WTC11 (cell line): Measurements from ENCODE around the gene MYO7B. TPM values are rescaled to one million over a fixed set of nuclear protein-coding genes. Genes with fewer than 3 reads are reported as not detected.

ENCODE experiments used
- ATAC-seq: fragments of 200-7000 bp; cut with Tn5 transposase; 2 replicates; pipeline ENCODE4 v1.10.0; 2021; ENCODE audit warnings: mild to moderate bottlenecking, moderate library complexity
- CTCF ChIA-PET: fragments of 300-600 bp; sonication (Branson Sonifier 250); formaldehyde crosslinking; loops from one replicate; lab custom pipeline; 2021; ENCODE audit warnings: antibody characterized with exemption; lab: Charles Lee
- POLR2A ChIA-PET: fragments of 350-600 bp; sonication (Branson Sonifier 250); formaldehyde crosslinking; loops from one replicate; lab custom pipeline; 2021; ENCODE audit warnings: antibody characterized with exemption; lab: Charles Lee
- DNase-seq: peaks from one replicate; pipeline ENCODE4 v3.0.0; 2021; ENCODE audit warnings: low spot score
- H3K27ac Mint-ChIP-seq: 2 replicates; pipeline ENCODE4 v1.8.0; 2021; ENCODE audit warnings: mixed read lengths
- H3K27me3 Mint-ChIP-seq: 2 replicates; pipeline ENCODE4 v1.8.0; 2021; ENCODE audit warnings: low read depth, mild to moderate bottlenecking, moderate library complexity, mixed read lengths
- H3K36me3 Mint-ChIP-seq: 2 replicates; pipeline ENCODE4 v1.8.0; 2021; ENCODE audit warnings: mixed read lengths
- H3K4me1 Mint-ChIP-seq: 2 replicates; pipeline ENCODE4 v1.8.0; 2022; ENCODE audit warnings: mixed read lengths
- H3K4me3 Mint-ChIP-seq: 2 replicates; pipeline ENCODE4 v1.8.0; 2021; ENCODE audit warnings: mild to moderate bottlenecking, moderate library complexity, mixed read lengths
- H3K9me3 Mint-ChIP-seq: 2 replicates; pipeline ENCODE4 v1.8.0; 2021; ENCODE audit warnings: mixed read lengths
- CBFB ChIP-seq: sonication (generic); formaldehyde crosslinking; IDR thresholded peaks from 2 replicates; pipeline ENCODE4 v1.8.1; 2022; ENCODE audit warnings: mild to moderate bottlenecking, low read depth, missing genetic modification reagents
- CREB1 ChIP-seq: sonication (generic); formaldehyde crosslinking; IDR thresholded peaks from 2 replicates; pipeline ENCODE4 v1.8.0; 2023; ENCODE audit warnings: mild to moderate bottlenecking, missing genetic modification reagents
- ELF4 ChIP-seq: sonication (generic); formaldehyde crosslinking; IDR thresholded peaks from 2 replicates; pipeline ENCODE4 v1.8.1; 2022; ENCODE audit warnings: low read depth, mild to moderate bottlenecking, moderate library complexity, missing genetic modification reagents
- EMX1 ChIP-seq: fragments of 250-450 bp; sonication (Bioruptor Pico); IDR thresholded peaks from 2 replicates; pipeline ENCODE4 v1.8.0; 2021; ENCODE audit warnings: mild to moderate bottlenecking
- GABPB1 ChIP-seq: sonication (generic); formaldehyde crosslinking; IDR thresholded peaks from 2 replicates; pipeline ENCODE4 v1.8.1; 2023; ENCODE audit warnings: mild to moderate bottlenecking, missing genetic modification reagents
- GTF2I ChIP-seq: fragments of 250-450 bp; sonication (Bioruptor Pico); conservative IDR thresholded peaks from 2 replicates; pipeline ENCODE4 v1.4.0; 2021; ENCODE audit warnings: mild to moderate bottlenecking
- JAZF1 ChIP-seq: fragments of 250-450 bp; sonication (Bioruptor Pico); IDR thresholded peaks from 2 replicates; pipeline ENCODE4 v1.9.0; 2021; ENCODE audit warnings: moderate library complexity, mild to moderate bottlenecking, inconsistent platforms
- NFE2L1 ChIP-seq: sonication (generic); formaldehyde crosslinking; IDR thresholded peaks from 2 replicates; pipeline ENCODE4 v1.8.1; 2023; ENCODE audit warnings: missing genetic modification reagents
- TP53 ChIP-seq: sonication (generic); formaldehyde crosslinking; IDR thresholded peaks from 2 replicates; pipeline ENCODE4 v1.8.1; 2023; ENCODE audit warnings: mild to moderate bottlenecking, missing genetic modification reagents
- ZNF317 ChIP-seq: sonication (generic); formaldehyde crosslinking; IDR thresholded peaks from 2 replicates; pipeline ENCODE4 v1.8.1; 2023; ENCODE audit warnings: low read depth, mild to moderate bottlenecking, moderate library complexity, missing genetic modification reagents, borderline replicate concordance
- ZNF425 ChIP-seq: fragments of 250-450 bp; sonication (Bioruptor Pico); conservative IDR thresholded peaks from 2 replicates; pipeline ENCODE4 v1.9.0; 2021; ENCODE audit warnings: mild to moderate bottlenecking
- ZNF532 ChIP-seq: fragments of 250-450 bp; sonication (Bioruptor Pico); IDR thresholded peaks from 2 replicates; pipeline ENCODE4 v1.9.0; 2021; ENCODE audit warnings: mild to moderate bottlenecking, borderline replicate concordance
- ZNF671 ChIP-seq: fragments of 250-450 bp; sonication (Bioruptor Pico); IDR thresholded peaks from 2 replicates; pipeline ENCODE4 v1.8.0; 2021; ENCODE audit warnings: mild to moderate bottlenecking
- total RNA-seq: library from RNA; stranded (reverse); gene quantifications from 3 replicates; pipeline ENCODE4 v1.2.3, GENCODE V29; 2021
- TF ChIP-seq, protein P1 (sequence below): fragments of 200-600 bp; IDR thresholded peaks from 2 replicates; pipeline ENCODE4 v1.8.0; 2022; ENCODE audit warnings: antibody characterized with exemption
- TF ChIP-seq, protein P2 (sequence below): sonication (generic); formaldehyde crosslinking; IDR thresholded peaks from 2 replicates; pipeline ENCODE4 v1.8.0; 2022; ENCODE audit warnings: mild to moderate bottlenecking, missing genetic modification reagents
- TF ChIP-seq, protein P3 (sequence below): fragments of 250-450 bp; sonication (Bioruptor Pico); IDR thresholded peaks from 2 replicates; pipeline ENCODE4 v2.1.2; 2022; ENCODE audit warnings: mild to moderate bottlenecking, moderate library complexity
- TF ChIP-seq, protein P4 (sequence below): sonication (generic); formaldehyde crosslinking; IDR thresholded peaks from 2 replicates; pipeline ENCODE4 v1.8.1; 2023; ENCODE audit warnings: mild to moderate bottlenecking, missing genetic modification reagents, moderate library complexity

Gene MYO7B
- total RNA-seq, 1 experiment from 2014 or later: not detected

- TF ChIP-seq, protein P1, sequence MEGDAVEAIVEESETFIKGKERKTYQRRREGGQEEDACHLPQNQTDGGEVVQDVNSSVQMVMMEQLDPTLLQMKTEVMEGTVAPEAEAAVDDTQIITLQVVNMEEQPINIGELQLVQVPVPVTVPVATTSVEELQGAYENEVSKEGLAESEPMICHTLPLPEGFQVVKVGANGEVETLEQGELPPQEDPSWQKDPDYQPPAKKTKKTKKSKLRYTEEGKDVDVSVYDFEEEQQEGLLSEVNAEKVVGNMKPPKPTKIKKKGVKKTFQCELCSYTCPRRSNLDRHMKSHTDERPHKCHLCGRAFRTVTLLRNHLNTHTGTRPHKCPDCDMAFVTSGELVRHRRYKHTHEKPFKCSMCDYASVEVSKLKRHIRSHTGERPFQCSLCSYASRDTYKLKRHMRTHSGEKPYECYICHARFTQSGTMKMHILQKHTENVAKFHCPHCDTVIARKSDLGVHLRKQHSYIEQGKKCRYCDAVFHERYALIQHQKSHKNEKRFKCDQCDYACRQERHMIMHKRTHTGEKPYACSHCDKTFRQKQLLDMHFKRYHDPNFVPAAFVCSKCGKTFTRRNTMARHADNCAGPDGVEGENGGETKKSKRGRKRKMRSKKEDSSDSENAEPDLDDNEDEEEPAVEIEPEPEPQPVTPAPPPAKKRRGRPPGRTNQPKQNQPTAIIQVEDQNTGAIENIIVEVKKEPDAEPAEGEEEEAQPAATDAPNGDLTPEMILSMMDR: no peak
- TF ChIP-seq TP53 (CRISPR knock-in tag): no peak
These were observed 32.6 kb downstream of the MYO7B start (continued) for GRCh38 chr2:127568128-127568527.

GRCh38 chr2:127569666-127570065 is 34.2 kb downstream of the MYO7B start:
- Mint-ChIP-seq H3K4me3 (no peak overlapping the region), H3K36me3 (no peaks in the 10 kb centered on the region)
- no peak for TF ChIP-seq GTF2I
- TF ChIP-seq ZNF671 (CRISPR knock-in tag): no peak
- no peak for TF ChIP-seq GABPB1 (CRISPR knock-in tag)
- TF ChIP-seq, protein P2, sequence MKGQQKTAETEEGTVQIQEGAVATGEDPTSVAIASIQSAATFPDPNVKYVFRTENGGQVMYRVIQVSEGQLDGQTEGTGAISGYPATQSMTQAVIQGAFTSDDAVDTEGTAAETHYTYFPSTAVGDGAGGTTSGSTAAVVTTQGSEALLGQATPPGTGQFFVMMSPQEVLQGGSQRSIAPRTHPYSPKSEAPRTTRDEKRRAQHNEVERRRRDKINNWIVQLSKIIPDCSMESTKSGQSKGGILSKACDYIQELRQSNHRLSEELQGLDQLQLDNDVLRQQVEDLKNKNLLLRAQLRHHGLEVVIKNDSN (CRISPR knock-in tag): no peak
- no peak for TF ChIP-seq JAZF1 (CRISPR knock-in tag)
- TF ChIP-seq NFE2L1 (CRISPR knock-in tag): no peak
- TF ChIP-seq, protein P3, sequence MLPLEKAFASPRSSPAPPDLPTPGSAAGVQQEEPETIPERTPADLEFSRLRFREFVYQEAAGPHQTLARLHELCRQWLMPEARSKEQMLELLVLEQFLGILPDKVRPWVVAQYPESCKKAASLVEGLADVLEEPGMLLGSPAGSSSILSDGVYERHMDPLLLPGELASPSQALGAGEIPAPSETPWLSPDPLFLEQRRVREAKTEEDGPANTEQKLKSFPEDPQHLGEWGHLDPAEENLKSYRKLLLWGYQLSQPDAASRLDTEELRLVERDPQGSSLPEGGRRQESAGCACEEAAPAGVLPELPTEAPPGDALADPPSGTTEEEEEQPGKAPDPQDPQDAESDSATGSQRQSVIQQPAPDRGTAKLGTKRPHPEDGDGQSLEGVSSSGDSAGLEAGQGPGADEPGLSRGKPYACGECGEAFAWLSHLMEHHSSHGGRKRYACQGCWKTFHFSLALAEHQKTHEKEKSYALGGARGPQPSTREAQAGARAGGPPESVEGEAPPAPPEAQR (CRISPR knock-in tag): no peak
- TF ChIP-seq, all 79 proteins: peak for 0
- Mint-ChIP-seq H3K9me3 (no peaks in the 10 kb centered on the region), H3K4me1 (peaks cover 6% of the 10 kb centered on the region), H3K27me3 (no peaks in the 10 kb centered on the region), H3K27ac (no peak overlapping the region; the same call in 1 of the 2 replicates)
- ChIA-PET CTCF (interaction anchor here (0.7 to 1.0 kb wide), 2 partner anchors 21 to 23 kb away, joined by 3 read pairs; no protein-coding TSS in a partner anchor), POLR2A (no interaction called here)
- DNase-seq (no peak), ATAC-seq (no peak)

DNA sequence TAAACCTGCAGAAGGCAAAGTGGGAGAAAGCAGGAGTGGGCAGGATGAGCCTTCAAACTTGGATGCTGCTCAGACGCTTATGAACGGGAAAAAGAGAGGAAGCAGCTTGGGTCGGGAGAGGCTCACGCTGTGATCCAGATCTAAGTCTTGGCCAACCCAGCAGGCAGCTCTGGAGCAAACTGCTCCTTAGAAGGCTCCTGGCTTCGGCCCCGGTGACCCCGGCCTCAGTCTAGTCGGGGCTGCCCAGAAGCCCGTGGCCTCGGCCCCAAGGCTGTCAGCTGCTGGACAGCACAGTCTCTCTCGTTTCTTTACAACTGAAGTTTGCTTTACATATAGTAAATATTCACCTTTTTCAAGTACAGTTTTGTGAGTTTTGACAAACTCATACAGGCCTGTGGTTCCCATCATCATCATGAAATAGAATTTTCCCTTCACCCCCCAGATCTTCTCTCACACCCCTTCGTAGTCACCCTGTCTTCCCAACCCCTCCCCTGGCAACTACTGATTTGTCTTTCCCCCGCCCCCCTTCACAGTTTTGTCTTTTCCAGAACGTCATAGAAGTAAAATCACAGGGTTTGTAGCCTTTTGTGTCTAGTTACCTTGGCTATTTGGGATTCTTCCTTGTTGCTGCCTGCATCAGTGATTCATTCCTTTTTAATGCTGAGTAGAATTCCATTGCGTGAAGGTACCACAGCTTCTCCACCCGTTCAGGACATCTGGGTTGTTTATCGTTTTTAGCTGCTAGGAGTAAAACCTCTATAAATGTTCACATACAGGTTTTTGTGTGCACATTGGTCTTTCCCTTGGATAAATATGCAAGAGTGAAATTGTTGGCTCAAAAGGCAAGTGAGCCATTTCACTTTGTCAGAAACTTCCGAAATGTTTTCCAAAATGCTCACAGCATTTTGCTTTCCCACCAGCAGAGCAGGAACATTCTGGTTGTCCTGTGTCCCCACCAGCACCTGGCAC is 35.1 kb downstream of the MYO7B start:
- TF ChIP-seq TP53 (CRISPR knock-in tag): no peak
- TF ChIP-seq EMX1: no peak
- no peak for TF ChIP-seq CREB1 (CRISPR knock-in tag)
- TF ChIP-seq CBFB: no peak
- TF ChIP-seq, protein P3 (CRISPR knock-in tag): no peak
- no peak for TF ChIP-seq ZNF317 (CRISPR knock-in tag)
- no peak for TF ChIP-seq ZNF532
- TF ChIP-seq ELF4 (CRISPR knock-in tag): no peak
- no peak for TF ChIP-seq ZNF425 (CRISPR knock-in tag)
- TF ChIP-seq, protein P4, sequence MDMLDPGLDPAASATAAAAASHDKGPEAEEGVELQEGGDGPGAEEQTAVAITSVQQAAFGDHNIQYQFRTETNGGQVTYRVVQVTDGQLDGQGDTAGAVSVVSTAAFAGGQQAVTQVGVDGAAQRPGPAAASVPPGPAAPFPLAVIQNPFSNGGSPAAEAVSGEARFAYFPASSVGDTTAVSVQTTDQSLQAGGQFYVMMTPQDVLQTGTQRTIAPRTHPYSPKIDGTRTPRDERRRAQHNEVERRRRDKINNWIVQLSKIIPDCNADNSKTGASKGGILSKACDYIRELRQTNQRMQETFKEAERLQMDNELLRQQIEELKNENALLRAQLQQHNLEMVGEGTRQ (CRISPR knock-in tag): no peak
- Mint-ChIP-seq H3K4me3 (no peak overlapping the region), H3K36me3 (no peaks in the 10 kb centered on the region), H3K9me3 (no peaks in the 10 kb centered on the region), H3K4me1 (peaks cover 6% of the 10 kb centered on the region), H3K27ac (no peak overlapping the region), H3K27me3 (no peaks in the 10 kb centered on the region)
- no peak for DNase-seq
- POLR2A ChIA-PET: no interaction called here
- ATAC-seq: no peak
- CTCF ChIA-PET: interaction anchor here (1.0 kb wide), 1 partner anchor 21 kb away, joined by 3 read pairs; no protein-coding TSS in a partner anchor
